Dedifferentiated amniotic fluid mesenchymal stem cell (primary cell): ENCODE measurements around the gene ACOX1.

Experiments
- DNase-seq: peaks from one replicate; pipeline ENCODE4 v3.0.0-alpha.2; 2016; ENCODE audit errors: extremely low spot score

The ACOX1 gene

GRCh38 chr17:76008630-76009425, 29.9 kb upstream of the ACOX1 start:
- no peak for DNase-seq

GRCh38 chr17:76008208-76008607, 29.2 kb upstream of the ACOX1 start:
- DNase-seq, result no peak

DNA sequence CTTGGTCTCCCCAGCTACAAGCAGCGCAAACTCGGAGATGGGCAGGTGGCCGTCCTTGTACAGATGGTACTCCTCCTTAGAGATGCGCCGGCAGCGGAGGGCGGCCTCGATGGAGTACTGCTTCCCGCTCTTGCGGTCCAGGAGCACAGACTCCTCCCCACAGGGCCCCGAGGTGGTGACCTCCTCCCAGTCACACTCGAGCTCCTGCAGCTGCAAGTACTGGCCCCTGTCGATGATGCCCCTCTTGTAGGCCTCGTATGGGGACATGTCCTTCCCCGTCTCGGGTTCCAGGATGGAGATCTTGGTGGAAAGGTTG, 28.8 kb upstream of the ACOX1 start:
- DNase-seq, result no peak

- DNase-seq, result no peak
These were observed 28.3 kb upstream of the ACOX1 start for GRCh38 chr17:76007131-76007849.

DNA sequence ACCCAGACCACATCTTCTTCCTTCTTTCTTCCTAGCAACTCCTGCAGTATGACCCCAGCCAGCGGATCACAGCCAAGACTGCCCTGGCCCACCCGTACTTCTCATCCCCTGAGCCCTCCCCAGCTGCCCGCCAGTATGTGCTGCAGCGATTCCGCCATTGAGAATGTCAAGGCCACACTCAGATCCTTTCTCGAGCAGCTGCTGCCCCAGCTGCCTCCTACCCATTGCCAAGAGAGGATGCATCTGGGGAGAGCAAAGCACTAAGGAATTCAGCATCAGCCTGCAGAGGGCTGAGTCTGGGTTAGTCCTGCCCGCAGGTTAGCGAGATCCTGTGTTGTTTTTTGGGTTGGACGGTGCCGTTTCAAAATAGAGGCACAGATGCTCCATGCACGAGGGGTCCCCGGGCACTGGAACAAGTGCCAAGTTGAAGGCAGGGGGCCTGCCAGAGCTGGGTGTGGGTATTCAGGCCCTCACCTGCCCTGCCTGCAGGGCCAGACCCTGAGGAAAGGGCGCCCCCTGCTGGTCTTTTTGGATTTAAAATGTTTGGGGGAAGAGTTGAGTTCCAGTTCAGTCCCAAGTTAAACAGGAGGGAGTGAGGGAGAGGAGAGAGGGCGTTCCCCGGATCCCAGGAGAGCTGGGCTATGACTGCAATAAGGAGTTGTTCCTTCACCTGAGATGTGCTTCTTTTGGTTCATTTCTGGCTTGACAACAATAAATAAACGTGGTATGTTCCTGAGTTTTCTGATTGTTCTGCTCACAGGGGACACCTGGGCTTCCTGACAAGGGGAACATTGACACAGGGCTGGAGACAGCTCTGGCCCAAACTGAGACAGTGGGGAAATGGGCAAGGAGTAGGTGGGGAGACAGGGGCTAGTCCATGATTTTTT, 26.5 kb upstream of the ACOX1 start:
- DNase-seq, result peak; percentile 52

DNA sequence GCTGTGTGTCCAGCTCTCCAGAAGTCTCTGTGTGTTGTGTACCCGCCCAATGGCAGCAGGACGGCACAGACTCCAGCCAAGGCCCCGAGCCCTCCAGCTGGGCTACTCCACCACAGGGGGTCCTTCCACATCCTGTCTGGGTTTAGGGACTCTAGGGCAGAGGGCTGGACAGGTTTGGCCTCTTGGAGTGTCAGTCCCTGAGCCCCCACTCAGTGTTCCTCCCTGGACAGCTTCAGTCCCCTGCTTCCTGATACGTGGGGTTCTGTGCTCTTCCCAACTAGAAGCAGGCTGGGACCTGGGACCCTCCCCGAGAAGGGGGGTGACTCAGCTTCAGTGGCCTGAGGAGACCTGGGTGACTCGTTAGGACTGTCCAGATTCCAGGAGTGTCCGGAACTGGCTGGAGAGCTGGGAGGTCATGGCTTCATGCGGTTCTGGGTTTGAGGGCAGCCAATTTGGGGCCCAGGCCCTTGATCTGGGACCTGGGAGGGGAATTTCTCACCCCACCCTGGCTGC, 25.8 kb upstream of the ACOX1 start:
- no peak for DNase-seq

GRCh38 chr17:76003915-76004314, 24.9 kb upstream of the ACOX1 start:
- DNase-seq, result no peak

GRCh38 chr17:76002100-76002499, 23.1 kb upstream of the ACOX1 start:
- no peak for DNase-seq

DNA sequence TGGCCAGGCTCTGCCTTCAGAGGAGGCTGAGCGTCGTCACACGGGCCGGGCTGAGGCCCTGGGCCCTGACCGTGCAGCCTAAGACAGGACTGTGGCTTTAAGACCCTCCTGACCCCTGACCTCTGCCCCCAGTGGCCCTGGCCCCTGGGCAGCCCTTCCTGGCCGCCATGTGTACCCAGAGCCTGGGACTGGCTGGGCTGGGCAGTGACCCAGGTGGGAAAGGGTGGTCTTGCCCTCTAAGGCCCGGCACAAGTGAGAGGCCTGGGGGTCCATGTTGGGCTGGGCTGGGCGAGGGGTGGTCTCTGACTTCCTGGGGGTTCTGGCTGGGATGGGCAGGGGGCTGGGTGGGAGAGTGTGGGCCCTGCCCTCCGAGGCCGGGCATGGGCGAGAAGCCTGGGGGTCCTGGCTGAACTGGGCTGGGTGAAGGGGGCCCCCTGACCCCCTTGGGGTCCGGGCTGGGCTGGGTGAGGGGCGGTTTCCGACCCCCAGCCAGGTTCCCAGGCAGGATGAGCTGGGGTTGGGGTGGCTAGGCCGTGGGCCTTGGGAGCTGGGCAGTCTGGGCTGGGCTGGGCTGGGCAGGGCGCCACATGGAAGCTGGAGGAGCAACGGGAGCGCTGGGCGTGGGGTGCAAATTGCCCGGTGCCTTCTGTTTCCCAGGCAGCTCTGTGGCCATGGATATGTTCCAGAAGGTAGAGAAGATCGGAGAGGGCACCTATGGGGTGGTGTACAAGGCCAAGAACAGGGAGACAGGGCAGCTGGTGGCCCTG, 22.0 kb upstream of the ACOX1 start, which contains the start of gene CDK3:
TSS of gene CDK3 (plus strand) at position 101 of the 767 bp plus-strand sequence. CDS start at position 672, 571 bp downstream.
- no peak for DNase-seq

- no peak for DNase-seq
These were observed 21.2 kb upstream of the ACOX1 start for GRCh38 chr17:76000016-76000754.

DNA sequence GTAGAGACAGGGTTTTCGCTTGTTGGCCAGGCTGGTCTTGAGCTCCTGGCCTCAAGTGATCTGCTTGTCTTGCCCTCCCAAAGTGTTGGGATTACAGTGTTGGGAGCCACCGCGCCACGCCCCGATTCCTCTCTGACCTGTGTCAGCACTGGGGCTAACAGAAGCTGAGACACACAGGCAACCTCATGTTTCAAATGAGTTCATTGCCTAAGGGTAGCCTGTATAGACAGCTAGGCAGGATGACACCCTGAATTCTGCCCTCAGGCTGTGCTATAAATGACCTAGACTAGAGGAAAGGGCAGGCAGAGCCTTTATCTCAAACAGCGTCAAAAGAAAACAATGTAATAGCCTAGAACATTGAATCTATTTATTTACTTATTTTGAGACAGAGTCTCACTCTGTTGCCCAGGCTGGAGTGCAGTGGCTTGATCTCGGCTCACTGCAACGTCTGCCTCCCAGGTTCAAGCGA, 19.4 kb upstream of the ACOX1 start:
- DNase-seq, result no peak

DNA sequence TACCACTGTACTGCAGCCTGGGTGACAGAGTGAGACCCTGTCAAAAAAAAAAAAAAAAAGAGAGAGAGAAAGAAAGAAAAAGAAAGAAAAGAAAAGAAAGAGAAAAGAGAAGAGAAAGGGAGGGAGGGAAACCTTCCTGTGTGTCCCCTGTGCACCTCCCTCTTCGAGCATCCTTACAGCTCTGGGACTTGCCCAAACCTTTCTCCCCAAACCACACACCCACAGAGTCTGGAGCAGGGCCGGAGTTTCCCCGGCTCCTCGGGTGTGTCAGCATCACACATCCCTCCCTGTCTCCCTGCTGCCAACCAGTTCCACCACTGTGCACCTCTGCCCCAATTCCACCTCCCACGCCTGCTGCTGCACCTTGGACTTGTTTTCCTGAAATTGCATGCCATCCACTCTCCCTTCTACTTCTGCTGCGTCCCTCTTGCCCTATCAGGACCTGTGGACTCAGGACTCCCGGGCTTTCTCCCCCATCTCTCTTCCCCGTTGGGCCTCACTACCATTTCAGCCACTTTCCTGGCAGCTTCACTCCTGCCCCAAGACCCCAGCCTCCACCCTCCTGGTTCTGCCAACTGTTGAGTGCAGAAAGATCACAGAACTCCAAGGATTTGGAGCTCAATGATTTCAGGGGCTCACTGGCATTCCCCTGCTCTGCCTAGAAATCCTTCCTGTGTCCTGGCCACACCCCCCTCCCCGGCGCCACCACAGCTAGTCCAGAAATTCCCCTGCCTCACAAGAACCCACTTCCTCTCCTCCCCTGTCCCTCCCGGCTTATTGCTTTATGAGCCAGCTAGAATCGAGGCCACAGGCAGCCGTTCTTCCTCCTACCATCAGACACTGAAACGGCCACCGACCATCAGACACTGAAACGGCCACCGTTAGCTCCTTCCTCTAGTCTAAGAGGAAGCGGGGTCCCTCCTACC, 18.0 kb upstream of the ACOX1 start:
- DNase-seq, result no peak

- no peak for DNase-seq
These were observed 16.5 kb upstream of the ACOX1 start for GRCh38 chr17:75995385-75995925.

DNA sequence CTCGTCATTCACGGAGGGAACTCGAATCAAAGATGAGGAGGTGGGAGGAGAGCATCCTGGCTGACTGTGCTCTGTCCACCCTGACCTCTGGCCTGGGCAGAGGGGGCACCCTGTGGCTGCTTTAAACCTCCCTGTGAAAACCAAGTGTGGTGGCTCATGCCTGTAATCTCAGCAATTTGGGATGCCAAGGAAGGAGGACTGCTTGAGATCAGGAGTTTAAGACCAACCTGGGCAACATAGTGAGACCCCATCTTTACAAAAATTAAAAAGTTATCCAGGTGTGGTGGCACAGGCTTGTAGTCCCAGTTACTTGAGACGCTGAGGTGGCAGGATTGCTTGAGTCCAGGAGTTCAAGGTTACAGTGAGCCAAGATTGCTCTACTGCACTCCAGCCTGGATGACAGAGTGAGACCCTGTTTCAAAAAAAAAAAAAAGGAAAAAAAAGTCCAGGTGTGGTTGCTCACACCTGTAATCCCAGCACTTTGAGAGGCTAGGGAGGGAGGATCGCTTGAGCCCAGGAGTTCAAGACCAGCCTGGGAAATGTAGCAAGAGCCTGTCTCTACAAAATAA, 15.9 kb upstream of the ACOX1 start:
- no peak for DNase-seq

DNA sequence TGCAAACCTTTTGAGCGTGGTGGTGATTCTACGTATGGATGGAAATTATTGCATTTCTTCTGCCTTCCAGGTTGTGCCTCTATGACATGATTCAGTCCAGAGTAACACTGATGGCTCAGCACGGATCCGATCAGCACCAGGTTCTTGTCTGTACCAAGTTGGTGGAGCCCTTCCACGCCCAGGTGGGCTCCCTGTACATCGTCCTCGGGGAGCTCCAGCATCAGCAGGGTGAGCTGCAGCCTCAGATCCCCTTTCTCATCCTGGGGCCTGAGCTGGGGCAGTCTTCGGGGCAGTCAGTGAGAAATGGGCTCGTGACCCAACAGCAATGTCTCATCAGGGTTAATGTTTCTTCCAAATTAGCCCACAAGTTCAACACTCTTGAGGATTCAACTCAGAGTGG, 12.4 kb upstream of the ACOX1 start:
- DNase-seq, result no peak

DNA sequence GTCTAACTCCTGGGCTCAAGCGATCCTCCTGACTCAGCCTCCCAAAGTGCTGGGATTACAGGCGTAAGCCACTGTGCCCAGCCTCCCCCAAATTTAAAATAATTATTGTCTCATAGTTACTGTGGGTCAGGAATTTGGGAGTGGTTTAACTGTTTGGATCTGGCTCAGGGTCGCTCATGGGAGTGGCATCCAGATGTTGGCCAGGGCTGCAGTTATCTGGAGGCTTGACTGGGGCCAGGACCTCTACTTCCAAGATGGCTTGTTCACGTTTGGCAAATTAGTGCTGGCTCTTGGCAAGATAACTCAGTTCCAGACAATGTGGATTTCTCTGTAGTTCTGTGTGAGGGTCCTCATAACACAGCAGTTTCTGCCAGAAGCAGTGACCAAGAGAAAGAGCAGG, 8.1 kb upstream of the ACOX1 start:
- no peak for DNase-seq

GRCh38 chr17:75985986-75986385, 7.0 kb upstream of the ACOX1 start:
- no peak for DNase-seq

DNA sequence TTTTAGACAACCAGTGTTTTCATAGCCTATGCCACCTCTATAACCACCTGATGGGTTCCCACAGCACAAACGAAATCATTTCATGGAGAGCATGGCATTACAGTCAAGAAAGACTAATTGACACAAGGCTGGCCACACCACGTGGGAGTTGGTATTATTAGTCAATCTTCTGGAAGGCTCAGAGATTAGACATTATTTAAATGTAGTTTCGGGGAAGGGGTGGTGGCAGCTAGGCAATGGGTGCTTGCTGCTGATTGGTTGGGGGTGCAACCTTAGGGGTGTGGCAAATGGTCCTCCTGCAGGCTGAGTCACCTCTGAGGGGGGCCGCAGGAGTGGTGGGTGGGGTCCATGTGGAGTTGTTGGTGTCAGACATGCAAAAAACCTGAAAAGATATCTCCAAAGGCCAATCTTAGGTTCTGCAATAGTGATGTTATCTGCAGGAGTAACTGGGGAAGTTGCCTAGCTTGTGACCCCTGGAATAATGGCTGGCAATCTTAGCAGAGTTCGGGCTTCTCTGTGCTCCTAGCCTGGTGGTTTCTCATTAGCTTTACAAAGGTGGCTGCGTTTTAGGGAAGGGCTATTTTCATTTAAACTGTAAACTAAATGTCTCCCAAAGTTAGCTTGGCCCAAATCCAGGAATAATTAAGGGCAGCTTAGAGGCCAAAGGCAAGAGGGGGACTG, 4.7 kb upstream of the ACOX1 start:
- no peak for DNase-seq
